Measurements from ENCODE around the gene VEPH1.

Gene VEPH1

GRCh38 chr3:157248590-157249422, 254.4 kb downstream of the VEPH1 start:
- Histone ChIP-seq H3K27me3 (replicated peaks; ENCODE audit: control insufficient read depth, insufficient read depth, low read length) (no peaks in the 10 kb centered on the region), H3K9ac (ENCODE audit: low read length) (peak overlapping the region; percentile 49), H3K4me3 (ENCODE audit: low read length) (no peak overlapping the region), H3K36me3 (ENCODE audit: control insufficient read depth, insufficient read depth, low read length, severe bottlenecking) (no peaks in the 10 kb centered on the region), H3K4me1 (ENCODE audit: control insufficient read depth, insufficient read depth, low read length) (peaks cover 58% of the 10 kb centered on the region), H3K9me3 (ENCODE audit: control insufficient read depth, low read length) (no peaks in the 10 kb centered on the region)
- DNase-seq (ENCODE audit: low read depth) = peak; percentile 93

- peak; percentile 46 for DNase-seq (ENCODE audit: low read depth)
- Histone ChIP-seq H3K9ac (ENCODE audit: low read length) (peak overlapping the region; percentile 49), H3K4me1 (ENCODE audit: control insufficient read depth, insufficient read depth, low read length) (peaks cover 52% of the 10 kb centered on the region), H3K36me3 (ENCODE audit: control insufficient read depth, insufficient read depth, low read length, severe bottlenecking) (no peaks in the 10 kb centered on the region), H3K9me3 (ENCODE audit: control insufficient read depth, low read length) (no peaks in the 10 kb centered on the region), H3K4me3 (ENCODE audit: low read length) (no peak overlapping the region), H3K27me3 (replicated peaks; ENCODE audit: control insufficient read depth, insufficient read depth, low read length) (no peaks in the 10 kb centered on the region)
These were observed 255.8 kb downstream of the VEPH1 start for GRCh38 chr3:157247391-157247790.

DNA sequence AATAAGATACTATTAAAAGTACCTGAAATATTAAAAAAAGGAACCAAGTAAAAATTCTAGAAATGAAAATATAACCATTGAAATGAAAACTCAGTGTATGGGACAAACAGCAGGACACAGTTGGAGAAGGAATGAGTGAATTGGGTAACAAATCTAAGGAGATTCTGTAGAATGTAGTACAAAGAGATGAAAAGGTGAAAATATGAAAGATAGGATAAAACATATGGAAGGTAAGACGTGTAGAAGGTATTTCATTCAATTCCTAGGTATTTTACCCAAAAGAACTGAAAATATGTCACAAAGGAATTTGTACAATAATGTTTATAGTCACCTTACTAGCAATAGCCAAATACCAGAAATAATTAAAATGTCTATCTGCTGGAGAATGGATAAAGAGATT, 260.4 kb downstream of the VEPH1 start:
- DNase-seq (ENCODE audit: low read depth) = no peak
- no peak overlapping the region for H3K4me3 ChIP-seq (ENCODE audit: low read length)
- no peaks in the 10 kb centered on the region for H3K9me3 ChIP-seq (ENCODE audit: control insufficient read depth, low read length)
- H3K4me1 ChIP-seq (ENCODE audit: control insufficient read depth, insufficient read depth, low read length) = peaks cover 50% of the 10 kb centered on the region
- H3K27me3 ChIP-seq (replicated peaks; ENCODE audit: control insufficient read depth, insufficient read depth, low read length) = no peaks in the 10 kb centered on the region
- no peaks in the 10 kb centered on the region for H3K36me3 ChIP-seq (ENCODE audit: control insufficient read depth, insufficient read depth, low read length, severe bottlenecking)
- no peak overlapping the region for H3K9ac ChIP-seq (ENCODE audit: low read length)

DNA sequence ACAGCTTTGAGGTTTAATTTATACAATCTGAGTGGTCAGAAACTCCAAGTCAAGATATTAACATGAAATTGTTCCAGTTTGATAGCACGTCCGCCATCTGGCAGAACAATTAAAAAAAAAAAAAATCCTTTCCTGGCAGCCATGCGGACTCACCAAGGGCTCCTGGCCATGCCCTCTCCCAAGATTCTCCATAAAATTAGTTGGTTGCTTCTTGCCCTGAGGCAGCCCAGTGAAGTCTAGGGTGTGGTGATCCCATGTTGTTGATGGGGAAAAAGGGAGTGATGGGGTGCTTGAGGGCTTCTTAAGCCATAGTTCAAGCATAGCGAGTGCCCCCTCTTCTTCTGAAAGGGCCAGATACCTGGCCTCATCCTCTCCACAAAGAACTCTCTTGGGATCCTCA, 261.6 kb downstream of the VEPH1 start:
- DNase-seq (ENCODE audit: low read depth) = no peak
- peaks cover 39% of the 10 kb centered on the region for H3K4me1 ChIP-seq (ENCODE audit: control insufficient read depth, insufficient read depth, low read length)
- H3K4me3 ChIP-seq (ENCODE audit: low read length) = no peak overlapping the region
- H3K9me3 ChIP-seq (ENCODE audit: control insufficient read depth, low read length) = no peaks in the 10 kb centered on the region
- H3K36me3 ChIP-seq (ENCODE audit: control insufficient read depth, insufficient read depth, low read length, severe bottlenecking) = no peaks in the 10 kb centered on the region
- H3K27me3 ChIP-seq (replicated peaks; ENCODE audit: control insufficient read depth, insufficient read depth, low read length) = no peaks in the 10 kb centered on the region
- H3K9ac ChIP-seq (ENCODE audit: low read length) = no peak overlapping the region

GRCh38 chr3:157240408-157240807, 262.8 kb downstream of the VEPH1 start:
- H3K4me3 ChIP-seq (ENCODE audit: low read length) = peak overlapping the region; percentile 23
- peak; percentile 64 for DNase-seq (ENCODE audit: low read depth)
- H3K36me3 ChIP-seq (ENCODE audit: control insufficient read depth, insufficient read depth, low read length, severe bottlenecking) = no peaks in the 10 kb centered on the region
- peaks cover 39% of the 10 kb centered on the region for H3K4me1 ChIP-seq (ENCODE audit: control insufficient read depth, insufficient read depth, low read length)
- H3K9ac ChIP-seq (ENCODE audit: low read length) = peak overlapping the region; percentile 83
- H3K9me3 ChIP-seq (ENCODE audit: control insufficient read depth, low read length) = no peaks in the 10 kb centered on the region
- H3K27me3 ChIP-seq (replicated peaks; ENCODE audit: control insufficient read depth, insufficient read depth, low read length) = no peaks in the 10 kb centered on the region

DNA sequence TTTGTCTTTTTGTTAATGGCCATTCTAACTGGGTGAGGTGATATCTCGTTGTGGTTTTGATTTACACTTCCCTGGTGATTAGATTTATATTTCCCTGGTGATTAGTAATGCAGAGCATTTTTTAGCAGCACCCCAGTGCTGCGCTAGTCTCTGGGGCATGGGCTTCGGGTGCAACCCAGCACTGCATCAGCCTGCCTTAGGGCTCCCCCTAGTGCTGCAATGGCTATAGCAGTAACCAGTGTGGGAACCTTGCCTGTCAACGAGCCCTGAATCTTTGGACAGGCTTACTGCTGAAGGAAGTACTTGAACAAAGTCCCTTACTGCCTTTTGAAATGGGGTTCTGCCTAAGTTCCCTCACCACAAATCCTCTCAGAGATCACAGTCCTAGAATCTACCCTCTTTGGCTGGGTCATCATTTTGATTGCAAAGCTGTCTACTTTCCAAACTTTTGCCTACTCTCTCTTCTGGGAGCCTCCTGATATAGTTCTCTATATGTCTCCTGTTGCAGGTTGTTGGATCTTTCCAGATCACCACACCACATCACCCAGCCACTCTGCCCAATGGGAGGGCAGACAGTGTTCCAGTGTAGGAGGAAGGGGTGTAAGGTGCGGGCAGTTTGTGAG, 264.0 kb downstream of the VEPH1 start:
- H3K4me1 ChIP-seq (ENCODE audit: control insufficient read depth, insufficient read depth, low read length) = peaks cover 30% of the 10 kb centered on the region
- H3K27me3 ChIP-seq (replicated peaks; ENCODE audit: control insufficient read depth, insufficient read depth, low read length) = no peaks in the 10 kb centered on the region
- DNase-seq (ENCODE audit: low read depth) = peak; percentile 50
- no peaks in the 10 kb centered on the region for H3K36me3 ChIP-seq (ENCODE audit: control insufficient read depth, insufficient read depth, low read length, severe bottlenecking)
- peak overlapping the region; percentile 83 for H3K9ac ChIP-seq (ENCODE audit: low read length)
- peak overlapping the region; percentile 5 for H3K4me3 ChIP-seq (ENCODE audit: low read length)
- no peaks in the 10 kb centered on the region for H3K9me3 ChIP-seq (ENCODE audit: control insufficient read depth, low read length)

DNA sequence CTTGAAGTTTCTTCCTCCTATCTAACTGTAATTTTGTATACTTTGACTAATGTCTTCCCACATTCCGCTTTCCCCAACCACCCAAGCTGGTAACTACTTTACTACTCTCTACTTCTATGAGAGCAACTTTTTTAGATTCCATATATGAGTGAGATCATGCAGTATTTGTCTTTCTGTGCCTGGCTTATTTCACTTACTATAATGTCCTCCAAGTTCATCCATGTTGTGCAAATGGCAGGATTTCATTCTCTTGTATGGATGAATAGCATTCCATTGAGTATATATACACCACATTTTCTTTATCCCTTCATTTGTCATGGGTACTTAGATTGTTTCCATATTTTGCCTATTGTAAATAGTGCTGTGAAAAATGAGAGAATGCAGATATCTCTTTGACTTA, 264.8 kb downstream of the VEPH1 start:
- peaks cover 28% of the 10 kb centered on the region for H3K4me1 ChIP-seq (ENCODE audit: control insufficient read depth, insufficient read depth, low read length)
- H3K4me3 ChIP-seq (ENCODE audit: low read length) = no peak overlapping the region

DNA sequence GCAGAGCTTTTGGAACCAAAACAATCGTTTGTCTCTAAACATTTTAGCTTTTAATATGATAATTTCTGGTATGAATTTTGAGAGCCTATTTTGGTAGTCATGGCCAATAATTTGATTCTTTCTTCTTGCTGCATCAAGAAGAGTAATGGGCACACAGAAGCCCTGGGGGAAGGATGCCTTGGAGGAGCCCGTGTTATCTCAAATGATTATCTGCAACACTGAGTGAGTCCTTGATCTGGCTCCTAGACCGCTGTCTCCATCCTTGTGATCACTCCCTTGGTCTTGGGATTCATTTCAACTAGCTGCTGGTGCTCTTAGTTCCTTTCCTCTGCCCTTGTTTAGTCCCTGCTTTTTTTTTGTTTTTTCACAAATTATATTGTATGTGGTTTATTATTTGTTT, 265.3 kb downstream of the VEPH1 start:
- Histone ChIP-seq H3K4me1 (ENCODE audit: control insufficient read depth, insufficient read depth, low read length) (peaks cover 28% of the 10 kb centered on the region), H3K4me3 (ENCODE audit: low read length) (no peak overlapping the region), H3K9ac (ENCODE audit: low read length) (no peak overlapping the region), H3K9me3 (ENCODE audit: control insufficient read depth, low read length) (no peaks in the 10 kb centered on the region), H3K36me3 (ENCODE audit: control insufficient read depth, insufficient read depth, low read length, severe bottlenecking) (no peaks in the 10 kb centered on the region), H3K27me3 (replicated peaks; ENCODE audit: control insufficient read depth, insufficient read depth, low read length) (no peaks in the 10 kb centered on the region)
- DNase-seq (ENCODE audit: low read depth) = no peak

More for the DNA sequence above, 264.8 kb downstream of the VEPH1 start:
- Histone ChIP-seq H3K36me3 (ENCODE audit: control insufficient read depth, insufficient read depth, low read length, severe bottlenecking) (no peaks in the 10 kb centered on the region), H3K9ac (ENCODE audit: low read length) (peak overlapping the region; percentile 10), H3K27me3 (replicated peaks; ENCODE audit: control insufficient read depth, insufficient read depth, low read length) (no peaks in the 10 kb centered on the region), H3K9me3 (ENCODE audit: control insufficient read depth, low read length) (no peaks in the 10 kb centered on the region)
- DNase-seq (ENCODE audit: low read depth) = peak; percentile 69

DNA sequence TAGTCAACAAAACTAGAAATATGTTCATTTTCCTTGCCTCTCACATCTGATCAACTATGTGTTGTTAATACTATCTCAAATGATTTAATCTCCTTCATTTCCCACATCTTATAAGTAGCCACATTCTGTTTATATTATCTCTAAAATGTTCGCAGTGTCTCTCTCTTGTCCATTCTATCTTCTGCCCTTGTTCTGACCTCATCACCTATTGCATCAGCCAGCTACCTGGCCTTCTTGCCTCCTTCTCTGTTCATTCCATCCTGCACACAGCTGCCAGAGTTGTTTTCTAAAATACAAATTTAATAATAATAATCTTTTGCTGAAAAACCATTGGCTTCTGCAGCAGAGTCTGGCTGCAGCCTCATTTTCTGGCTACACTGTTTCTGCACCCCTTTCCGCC, 267.9 kb downstream of the VEPH1 start:
- Histone ChIP-seq H3K9ac (ENCODE audit: low read length) (no peak overlapping the region), H3K36me3 (ENCODE audit: control insufficient read depth, insufficient read depth, low read length, severe bottlenecking) (no peaks in the 10 kb centered on the region), H3K27me3 (replicated peaks; ENCODE audit: control insufficient read depth, insufficient read depth, low read length) (no peaks in the 10 kb centered on the region), H3K9me3 (ENCODE audit: control insufficient read depth, low read length) (no peaks in the 10 kb centered on the region), H3K4me1 (ENCODE audit: control insufficient read depth, insufficient read depth, low read length) (peaks cover 17% of the 10 kb centered on the region), H3K4me3 (ENCODE audit: low read length) (no peak overlapping the region)
- DNase-seq (ENCODE audit: low read depth) = no peak

GRCh38 chr3:157233923-157234322, 269.3 kb downstream of the VEPH1 start:
- H3K4me3 ChIP-seq (ENCODE audit: low read length) = no peak overlapping the region
- H3K36me3 ChIP-seq (ENCODE audit: control insufficient read depth, insufficient read depth, low read length, severe bottlenecking) = no peaks in the 10 kb centered on the region
- H3K4me1 ChIP-seq (ENCODE audit: control insufficient read depth, insufficient read depth, low read length) = peaks cover 4% of the 10 kb centered on the region
- H3K27me3 ChIP-seq (replicated peaks; ENCODE audit: control insufficient read depth, insufficient read depth, low read length) = no peaks in the 10 kb centered on the region
- H3K9ac ChIP-seq (ENCODE audit: low read length) = no peak overlapping the region
- no peak for DNase-seq (ENCODE audit: low read depth)
- no peaks in the 10 kb centered on the region for H3K9me3 ChIP-seq (ENCODE audit: control insufficient read depth, low read length)

GRCh38 chr3:157232141-157232540, 271.1 kb downstream of the VEPH1 start:
- Histone ChIP-seq H3K4me1 (ENCODE audit: control insufficient read depth, insufficient read depth, low read length) (no peaks in the 10 kb centered on the region), H3K9ac (ENCODE audit: low read length) (no peak overlapping the region), H3K27me3 (replicated peaks; ENCODE audit: control insufficient read depth, insufficient read depth, low read length) (no peaks in the 10 kb centered on the region), H3K4me3 (ENCODE audit: low read length) (no peak overlapping the region), H3K36me3 (ENCODE audit: control insufficient read depth, insufficient read depth, low read length, severe bottlenecking) (no peaks in the 10 kb centered on the region), H3K9me3 (ENCODE audit: control insufficient read depth, low read length) (no peaks in the 10 kb centered on the region)
- DNase-seq (ENCODE audit: low read depth) = no peak

All from adipocyte (in vitro differentiated cells).